ENCODE data around the gene PNPO.
"Not testable (repeated sequence)": the region's sequence is repeated elsewhere in the genome, so short reads cannot be mapped to it uniquely, and the experiment has no call there.

The PNPO gene

DNA sequence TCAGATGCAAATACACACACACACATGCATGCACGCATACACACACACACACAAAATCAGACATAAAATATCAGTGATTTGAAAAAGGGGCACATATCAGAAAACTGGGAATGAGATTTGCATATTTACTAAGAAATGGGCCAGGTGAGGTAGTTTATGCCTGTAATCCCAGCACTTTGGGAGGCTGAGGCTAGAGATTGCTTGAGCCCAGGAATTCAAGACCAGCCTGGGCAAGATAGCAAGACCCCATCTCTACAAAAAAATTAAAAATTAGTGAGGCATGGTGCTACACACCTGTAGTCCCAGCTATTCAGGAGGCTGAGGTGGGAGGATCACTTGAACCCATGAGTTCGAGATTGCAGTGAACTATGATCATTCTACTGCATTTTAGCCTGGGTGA lies 22.4 kb upstream of the PNPO start:
- DNase-seq = no peak

DNA sequence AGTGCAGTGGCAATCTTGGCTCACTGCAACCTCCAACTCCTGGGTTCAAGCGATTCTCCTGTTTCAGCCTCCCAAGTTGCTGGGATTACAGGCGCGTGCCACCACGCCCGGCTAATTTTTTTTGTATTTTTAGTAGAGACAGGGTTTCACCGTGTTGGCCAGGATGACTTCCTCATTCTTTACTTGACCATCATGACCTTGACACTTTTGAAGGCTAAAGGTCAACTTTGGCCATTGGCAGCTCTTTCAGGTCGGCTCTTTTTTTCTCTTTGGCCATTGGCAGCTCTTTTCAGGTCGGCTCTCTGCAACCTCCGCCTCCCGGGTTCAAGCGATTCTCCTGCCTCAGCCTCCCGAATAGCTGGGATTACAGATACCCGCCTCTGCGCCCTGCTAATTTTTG lies 21.5 kb upstream of the PNPO start:
- not testable (repeated sequence) for DNase-seq

DNA sequence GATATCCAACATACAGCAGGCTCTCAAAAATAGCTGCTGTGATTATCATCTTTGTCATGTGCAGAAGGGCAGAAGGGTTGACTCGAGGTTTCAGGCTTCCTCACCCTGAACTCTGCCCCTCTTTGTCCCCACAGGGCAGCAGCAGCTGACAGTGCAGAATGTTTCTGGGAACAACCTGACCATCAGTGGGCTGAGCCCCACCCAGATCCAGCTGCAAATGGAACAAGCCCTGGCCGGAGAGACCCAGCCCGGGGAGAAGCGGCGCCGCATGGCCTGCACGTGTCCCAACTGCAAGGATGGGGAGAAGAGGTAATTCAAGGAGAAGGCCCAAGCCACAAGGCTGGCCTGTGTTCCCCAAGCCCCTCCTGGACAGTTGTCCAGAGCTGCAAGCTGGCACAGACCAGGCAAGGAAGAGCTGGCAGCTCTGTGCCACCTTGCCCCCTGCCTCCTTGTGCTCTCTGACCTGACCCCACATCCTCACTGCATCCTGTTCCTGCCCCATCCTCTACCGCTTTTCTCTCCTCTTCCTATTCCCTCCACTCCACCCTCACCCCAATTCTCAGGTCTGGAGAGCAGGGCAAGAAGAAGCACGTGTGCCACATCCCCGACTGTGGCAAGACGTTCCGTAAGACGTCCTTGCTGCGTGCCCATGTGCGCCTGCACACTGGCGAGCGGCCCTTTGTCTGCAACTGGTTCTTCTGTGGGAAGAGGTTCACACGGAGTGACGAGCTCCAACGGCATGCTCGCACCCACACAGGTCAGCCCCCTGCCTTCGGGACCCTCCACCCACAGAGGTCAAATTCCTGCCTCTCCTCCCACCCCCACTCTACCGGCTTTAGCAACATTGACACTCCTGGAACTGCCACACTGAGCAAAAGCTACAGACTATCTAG lies 16.3 kb upstream of the PNPO start:
- no peak for DNase-seq

DNA sequence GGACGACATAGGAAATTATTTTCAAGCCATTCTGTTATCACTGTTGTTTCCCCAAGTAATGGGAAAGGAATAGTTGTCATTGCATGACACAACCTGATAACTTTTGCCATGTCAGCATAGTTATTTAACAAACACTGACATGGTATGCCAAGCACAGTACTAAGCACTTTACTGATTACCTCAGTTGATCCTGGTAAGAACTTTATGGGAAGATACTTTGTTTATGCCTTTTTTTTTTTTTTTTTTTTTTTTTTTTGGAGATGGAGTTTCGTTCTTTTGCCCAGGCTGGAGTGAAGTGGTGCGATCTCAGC lies 15.7 kb upstream of the PNPO start:
- DNase-seq = no peak

DNA sequence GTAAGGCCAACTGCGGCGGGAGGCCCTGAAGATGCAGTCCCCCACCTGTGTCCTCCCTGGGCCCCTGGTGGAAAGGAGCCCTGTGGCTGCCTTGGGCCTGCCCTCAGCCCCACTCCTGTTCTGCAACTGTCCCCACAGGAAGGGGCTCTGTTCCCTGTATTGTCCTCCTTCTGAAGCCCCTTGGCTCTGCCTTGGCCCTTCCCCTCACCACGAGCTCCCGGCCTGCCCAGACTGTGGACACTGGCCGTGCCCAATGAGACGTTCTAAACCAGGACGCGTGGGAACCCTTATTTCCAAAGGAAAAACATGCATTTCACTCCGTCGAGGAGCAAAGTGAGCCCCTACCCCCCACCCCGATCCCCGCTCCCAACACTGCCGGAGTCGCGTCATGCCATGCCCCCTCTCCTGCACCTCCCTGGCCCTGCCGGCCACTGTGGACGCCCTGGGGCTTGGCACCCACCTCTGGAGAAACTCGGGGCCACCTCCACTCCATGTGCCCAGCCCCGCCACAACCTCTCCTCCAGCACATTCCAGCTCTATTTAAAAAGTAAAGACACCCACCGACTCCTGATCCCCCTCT lies 13.5 kb upstream of the PNPO start:
- no peak for DNase-seq

DNA sequence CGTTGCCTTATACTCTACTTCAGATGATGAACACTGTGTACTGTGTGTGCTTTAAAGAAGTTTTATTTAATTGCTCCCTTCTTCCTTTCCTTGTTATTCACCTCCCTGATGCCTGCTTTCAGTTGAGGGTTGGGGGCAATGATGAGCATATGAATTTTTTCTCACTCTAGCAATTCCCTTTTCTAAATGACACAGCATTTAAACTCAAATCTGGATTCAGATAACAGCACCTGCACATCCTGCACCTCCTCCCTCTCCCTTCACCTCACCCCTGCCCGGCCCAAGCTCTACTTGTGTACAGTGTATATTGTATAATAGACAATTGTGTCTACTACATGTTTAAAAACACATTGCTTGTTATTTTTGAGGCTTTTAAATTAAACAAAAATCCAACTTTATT lies 13.0 kb upstream of the PNPO start:
- no peak for DNase-seq

GRCh38 chr17:47929218-47930000 lies 12.0 kb upstream of the PNPO start:
- DNase-seq = no peak

DNA sequence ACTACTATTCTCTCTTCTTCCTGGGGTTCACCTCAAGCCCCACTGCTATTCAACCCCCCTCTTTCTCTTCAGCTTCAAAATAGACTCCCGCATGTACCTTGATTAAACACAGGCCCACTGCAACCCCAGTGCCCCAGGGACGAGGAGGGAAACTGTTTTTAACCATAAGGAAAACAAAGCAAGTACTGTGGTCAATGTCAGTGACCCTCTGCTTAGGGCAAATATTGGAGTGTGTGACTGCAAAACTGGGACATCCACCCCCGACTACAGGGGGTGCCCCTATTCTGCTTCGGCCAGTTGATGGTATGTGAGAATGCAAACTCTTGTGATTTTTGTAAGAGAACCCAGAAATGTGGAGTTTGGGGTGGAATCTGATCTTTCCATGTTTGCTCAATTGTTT lies 9.5 kb upstream of the PNPO start:
- DNase-seq = no peak

DNA sequence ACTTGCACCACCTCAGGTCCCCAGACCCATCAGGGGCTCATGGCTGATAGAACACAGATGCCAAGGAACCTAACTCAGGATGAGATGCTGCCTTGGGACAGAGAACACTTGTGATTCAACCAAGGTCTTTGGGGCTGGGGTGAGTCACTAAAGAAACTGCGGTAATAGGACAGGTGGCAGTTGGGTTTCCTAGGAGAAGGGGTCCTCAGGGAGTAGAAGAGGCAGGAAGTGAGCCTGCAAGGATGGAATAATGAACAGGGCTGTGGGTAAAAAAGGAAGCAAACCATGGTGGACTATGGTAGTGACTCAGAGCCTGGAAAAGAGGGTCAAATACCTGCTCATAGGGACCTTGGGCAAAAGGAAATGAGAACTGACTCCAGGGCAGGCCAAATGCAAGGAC lies 6.5 kb upstream of the PNPO start:
- no peak for DNase-seq

DNA sequence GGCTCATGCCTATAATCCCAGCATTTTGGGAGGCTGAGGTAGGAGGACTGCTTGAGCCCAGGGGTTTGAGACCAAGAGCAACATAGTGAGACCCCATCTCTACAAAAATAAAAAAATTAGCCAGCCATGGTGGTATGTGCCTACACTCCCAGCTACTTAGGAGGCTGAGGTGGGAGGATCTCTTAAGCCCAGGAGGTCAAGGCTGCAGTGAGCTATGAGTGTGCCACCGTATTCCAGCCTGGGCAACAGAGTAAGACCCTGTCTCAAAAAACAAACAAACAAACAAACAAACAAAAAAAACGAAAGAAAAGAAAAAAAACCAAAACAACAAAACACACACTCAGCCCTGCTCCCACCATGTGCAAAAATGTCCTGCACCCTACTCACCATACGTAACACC lies 5.9 kb upstream of the PNPO start:
- not testable (repeated sequence) for DNase-seq

DNA sequence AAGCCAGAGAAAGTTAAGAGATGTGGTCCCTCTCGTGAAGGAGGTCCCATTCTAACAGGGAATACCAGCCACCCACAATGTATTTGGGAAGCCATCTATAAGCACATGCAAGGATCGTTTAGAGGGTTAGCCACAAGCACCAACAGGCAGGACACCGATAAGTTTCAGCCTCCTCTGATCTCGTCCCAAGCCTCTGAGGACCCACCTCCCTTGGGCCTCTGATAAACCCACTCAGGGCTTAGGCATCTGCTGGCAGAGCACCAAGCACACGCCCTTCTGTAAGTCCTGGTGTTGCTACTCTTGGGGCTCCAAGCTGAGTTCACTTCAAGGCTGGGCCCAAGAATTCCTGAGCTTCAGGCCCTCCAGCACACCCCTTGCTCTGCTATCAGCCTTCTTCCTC lies 5.4 kb upstream of the PNPO start:
- no peak for DNase-seq

GRCh38 chr17:47937941-47938340 lies 3.4 kb upstream of the PNPO start:
- no peak for DNase-seq

- DNase-seq = no peak
Measured at GRCh38 chr17:47942096-47942510, 732 bp downstream of the PNPO start.

GRCh38 chr17:47942568-47942967 lies 1.2 kb downstream of the PNPO start:
- DNase-seq = no peak

DNA sequence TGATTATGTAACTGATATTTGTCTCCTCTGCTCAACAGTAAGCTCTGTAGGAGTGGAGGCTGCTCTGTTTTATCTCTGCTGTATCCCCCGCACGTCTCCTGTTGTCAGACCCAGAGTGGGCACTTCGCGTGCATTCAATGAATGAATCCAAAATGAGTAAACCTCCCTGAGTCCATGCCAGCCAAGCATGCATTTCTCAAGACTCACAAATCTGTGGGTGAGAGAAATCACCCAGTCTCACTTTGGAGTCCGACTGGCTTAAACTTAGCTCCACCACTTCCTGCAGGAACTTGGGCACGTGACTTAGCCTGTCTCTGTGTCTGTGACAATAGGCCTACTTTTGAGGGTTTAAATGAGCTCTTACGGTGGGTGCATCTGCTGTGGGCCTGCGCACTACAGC lies 3.7 kb downstream of the PNPO start:
- DNase-seq = no peak

- no peak for DNase-seq
Measured at GRCh38 chr17:47945529-47946508, 4.4 kb downstream of the PNPO start.

- DNase-seq = no peak
Measured at GRCh38 chr17:47946516-47946915, 5.1 kb downstream of the PNPO start.

DNA sequence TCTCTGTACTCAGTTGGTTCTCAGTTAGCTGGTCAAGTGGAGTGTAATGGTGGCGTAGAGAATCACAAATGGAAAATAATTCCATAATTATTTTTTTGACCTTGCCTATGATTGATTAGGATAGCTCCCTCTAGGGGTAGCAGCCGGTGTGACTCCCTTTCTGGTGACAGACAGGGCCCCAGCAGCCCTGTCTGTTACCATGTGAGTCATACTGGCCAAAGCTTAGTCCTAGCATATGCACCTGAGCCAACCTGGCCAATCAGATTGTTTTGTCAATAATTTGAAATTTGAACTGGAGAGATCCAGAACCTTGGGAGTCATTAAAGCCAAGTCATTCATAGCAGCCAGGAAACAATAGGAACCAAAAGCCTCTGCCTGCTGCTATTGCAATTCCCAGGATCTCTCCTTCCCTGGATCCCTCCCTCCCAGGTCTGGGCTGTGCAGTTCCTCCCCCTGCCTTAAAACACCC lies 5.6 kb downstream of the PNPO start:
- peak; percentile 87 for DNase-seq

- no peak for DNase-seq
Measured at GRCh38 chr17:47948706-47949196, 7.4 kb downstream of the PNPO start.

DNA sequence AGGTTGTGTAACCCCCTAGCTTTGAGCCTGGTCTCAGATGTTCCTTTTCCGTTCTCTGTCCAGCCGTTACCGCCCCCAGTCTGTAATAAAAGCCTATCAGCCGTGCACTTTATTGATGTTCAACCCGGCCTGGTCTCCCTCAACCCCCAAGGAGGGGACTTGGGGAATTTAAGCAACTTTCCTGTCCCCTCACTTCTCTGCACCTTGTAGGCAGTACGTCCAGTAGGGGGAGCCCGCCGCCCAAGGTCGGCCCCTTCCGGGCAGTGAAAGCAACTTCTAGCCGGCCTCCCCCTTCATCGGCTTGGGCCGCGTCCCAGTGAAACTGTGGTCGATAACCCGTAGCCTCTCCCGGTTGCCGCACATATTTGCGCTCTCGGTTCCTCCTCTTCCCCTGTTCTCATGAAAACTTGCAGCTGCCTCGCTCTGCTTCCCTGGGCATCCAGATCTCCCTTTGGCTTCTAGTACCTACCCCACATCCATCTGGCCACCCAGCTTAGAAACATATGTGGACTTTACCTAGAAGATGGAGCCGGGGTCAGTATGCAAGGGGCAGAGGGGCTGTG lies 7.9 kb downstream of the PNPO start:
- peak; percentile 82 for DNase-seq

DNA sequence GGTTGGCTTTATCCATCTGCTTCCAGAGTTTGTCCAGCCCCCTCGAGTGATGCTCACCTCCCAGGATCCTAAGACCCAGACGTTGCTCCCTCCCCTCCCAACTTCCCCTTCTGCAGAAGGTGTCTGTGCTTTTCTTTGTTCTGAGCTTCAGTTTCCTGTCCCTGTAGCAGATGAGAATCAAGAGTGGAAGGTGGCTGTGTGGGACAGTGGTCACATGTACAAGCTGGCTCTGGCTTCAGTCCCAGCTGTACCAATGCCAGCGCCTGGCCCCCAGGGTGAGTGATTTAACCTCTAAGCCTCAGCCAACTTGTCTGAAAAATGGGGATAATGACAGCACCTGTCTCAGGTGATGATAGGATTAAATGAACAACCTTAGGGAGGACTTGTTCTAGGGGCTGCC lies 8.6 kb downstream of the PNPO start:
- DNase-seq = peak; percentile 5

DNA sequence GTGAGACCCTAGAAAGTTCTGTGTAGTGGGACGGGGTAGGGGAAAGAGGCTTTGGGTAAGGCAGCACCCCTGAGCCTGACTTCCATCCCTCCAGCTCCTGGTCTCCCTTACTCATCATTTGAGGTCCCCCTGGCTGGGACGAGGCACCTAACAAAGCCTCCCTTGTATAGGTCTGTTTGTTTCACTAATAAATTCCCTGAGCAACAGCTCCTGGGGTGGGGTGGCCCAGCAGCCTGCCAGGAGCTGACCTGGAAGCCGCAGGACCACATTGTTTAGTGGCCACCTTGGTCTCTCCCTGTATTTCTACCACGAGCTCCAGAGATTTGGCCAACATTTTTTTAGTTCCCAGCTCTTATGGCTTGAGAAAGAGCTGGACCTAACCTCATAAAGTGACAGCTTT lies 9.1 kb downstream of the PNPO start:
- no peak for DNase-seq
